ENCODE data around the gene EGFR.
"Not testable (repeated sequence)": the region's sequence is repeated elsewhere in the genome, so short reads cannot be mapped to it uniquely, and the experiment has no call there.

The EGFR gene

GRCh38 chr7:55034776-55035175, 16.0 kb downstream of the EGFR start:
- DNase-seq (ENCODE audit: extremely low read depth in 1 of 2, low read depth in 1 of 2), result no peak

- DNase-seq (ENCODE audit: extremely low read depth in 1 of 2, low read depth in 1 of 2), result not testable (repeated sequence)
These were observed 16.6 kb downstream of the EGFR start for GRCh38 chr7:55035410-55035809.

- no peak for DNase-seq (ENCODE audit: extremely low read depth in 1 of 2, low read depth in 1 of 2)
These were observed 18.3 kb downstream of the EGFR start for GRCh38 chr7:55036950-55037736.

- DNase-seq (ENCODE audit: extremely low read depth in 1 of 2, low read depth in 1 of 2), result no peak
These were observed 25.0 kb downstream of the EGFR start for GRCh38 chr7:55043691-55044370.

- no peak for DNase-seq (ENCODE audit: extremely low read depth in 1 of 2, low read depth in 1 of 2)
These were observed 25.5 kb downstream of the EGFR start for GRCh38 chr7:55044371-55044717.

GRCh38 chr7:55044791-55045190, 26.0 kb downstream of the EGFR start:
- DNase-seq (ENCODE audit: extremely low read depth in 1 of 2, low read depth in 1 of 2), result no peak

- no peak for DNase-seq (ENCODE audit: extremely low read depth in 1 of 2, low read depth in 1 of 2)
These were observed 27.9 kb downstream of the EGFR start for GRCh38 chr7:55046582-55047342.

- DNase-seq (ENCODE audit: extremely low read depth in 1 of 2, low read depth in 1 of 2), result no peak
These were observed 29.5 kb downstream of the EGFR start for GRCh38 chr7:55048221-55048859.

GRCh38 chr7:55050281-55050680, 31.5 kb downstream of the EGFR start:
- no peak for DNase-seq (ENCODE audit: extremely low read depth in 1 of 2, low read depth in 1 of 2)

- DNase-seq (ENCODE audit: extremely low read depth in 1 of 2, low read depth in 1 of 2), result no peak
These were observed 33.3 kb downstream of the EGFR start for GRCh38 chr7:55052081-55052480.

- DNase-seq (ENCODE audit: extremely low read depth in 1 of 2, low read depth in 1 of 2), result no peak
These were observed 34.1 kb downstream of the EGFR start for GRCh38 chr7:55052741-55053427.

- no peak for DNase-seq (ENCODE audit: extremely low read depth in 1 of 2, low read depth in 1 of 2)
These were observed 35.1 kb downstream of the EGFR start for GRCh38 chr7:55053651-55054571.

- no peak for DNase-seq (ENCODE audit: extremely low read depth in 1 of 2, low read depth in 1 of 2)
These were observed 35.9 kb downstream of the EGFR start for GRCh38 chr7:55054758-55055157.

- no peak for DNase-seq (ENCODE audit: extremely low read depth in 1 of 2, low read depth in 1 of 2)
These were observed 36.7 kb downstream of the EGFR start for GRCh38 chr7:55055479-55055878.

- DNase-seq (ENCODE audit: extremely low read depth in 1 of 2, low read depth in 1 of 2), result no peak
These were observed 37.3 kb downstream of the EGFR start for GRCh38 chr7:55056068-55056467.

GRCh38 chr7:55056577-55057480, 38.0 kb downstream of the EGFR start:
- no peak for DNase-seq (ENCODE audit: extremely low read depth in 1 of 2, low read depth in 1 of 2)

GRCh38 chr7:55058314-55058713, 39.5 kb downstream of the EGFR start:
- no peak for DNase-seq (ENCODE audit: extremely low read depth in 1 of 2, low read depth in 1 of 2)

GRCh38 chr7:55059021-55059420, 40.2 kb downstream of the EGFR start:
- no peak for DNase-seq (ENCODE audit: extremely low read depth in 1 of 2, low read depth in 1 of 2)

GRCh38 chr7:55060085-55060484, 41.3 kb downstream of the EGFR start:
- DNase-seq (ENCODE audit: extremely low read depth in 1 of 2, low read depth in 1 of 2), result no peak

Data from stimulated activated CD8-positive, alpha-beta memory T cell treated with anti-CD3 and anti-CD28 coated beads, Interleukin-7, amount 100 ng/mL, for 48 hours (primary cell).